ENCODE results near the gene SLC25A1. TPM values are rescaled to one million over a fixed set of nuclear protein-coding genes. Genes with fewer than 3 reads are reported as not detected.

The SLC25A1 gene
- total RNA-seq, 1 experiment from 2014 or later, result 162 TPM

- CTCF ChIA-PET, result no interaction called here
These were observed 4.1 kb upstream of the SLC25A1 start for GRCh38 chr22:19182472-19183157.

GRCh38 chr22:19181786-19182471, 3.4 kb upstream of the SLC25A1 start:
- in situ Hi-C loops (cut with HindIII; ENCODE audit: low pct_unique_long_range_greater_than_20kb, low sequenced_read_pairs) (no loop called here), intact Hi-C loops (cut with micrococcal nuclease; ENCODE audit: unreplicated experiment) (no loop called here)
- Histone ChIP-seq H3K4me1 (ENCODE audit: control insufficient read depth, insufficient read depth, low read length) (peaks cover 3% of the 10 kb centered on the region), H3K4me3 (ENCODE audit: low read depth in 2 of 2, low read length in 2 of 2) (no peak overlapping the region), H3K36me3 (ENCODE audit: control insufficient read depth, insufficient read depth, low read length) (no peaks in the 10 kb centered on the region; the same call in 1 of the 2 replicates), H3K9me3 (ENCODE audit: control insufficient read depth, insufficient read depth, low read depth, low read length) (no peaks in the 10 kb centered on the region), H3K27me3 (ENCODE audit: control insufficient read depth, insufficient read depth, low read length) (no peaks in the 10 kb centered on the region), H3K27ac (ENCODE audit: low read length) (no peak overlapping the region)
- ATAC-seq (no peak), DNase-seq (ENCODE audit: low read depth, low spot score) (no peak)
- ChIA-PET POLR2A (no interaction called here), CTCF (no interaction called here)
- BruUV-seq (replicated peaks), result no TSS peak
- TF ChIP-seq POLR2AphosphoS5 (IDR thresholded peaks at IDR 0.05; ENCODE audit: low read depth, low read length) (no peak), CTCF (IDR thresholded peaks at IDR 0.05) (no peak)

More at GRCh38 chr22:19182472-19183157, 4.1 kb upstream of the SLC25A1 start:
- in situ Hi-C loops (cut with HindIII; ENCODE audit: low pct_unique_long_range_greater_than_20kb, low sequenced_read_pairs), result no loop called here
- no peaks in the 10 kb centered on the region; the same call in 1 of the 2 replicates for H3K4me1 ChIP-seq (ENCODE audit: control insufficient read depth, insufficient read depth, low read length)
- DNase-seq (ENCODE audit: low read depth, low spot score) (no peak), ATAC-seq (no peak)
- TF ChIP-seq TCF7L2 (IDR thresholded peaks at IDR 0.05; ENCODE audit: low read depth, low read length), result no peak
- TF ChIP-seq POLR2AphosphoS5 (IDR thresholded peaks at IDR 0.05; ENCODE audit: low read depth, low read length), result no peak
- TF ChIP-seq REST (IDR thresholded peaks at IDR 0.05; ENCODE audit: insufficient read depth in 1 of 2, low read depth in 2 of 2, low read length in 1 of 2), result no peak
- no peak for TF ChIP-seq SIN3A (IDR thresholded peaks at IDR 0.05; ENCODE audit: borderline replicate concordance, insufficient read depth, low read depth, low read length)
- no peak for TF ChIP-seq CTCF (IDR thresholded peaks at IDR 0.05)
- no TSS peak for BruUV-seq (replicated peaks)
- H3K27ac ChIP-seq (ENCODE audit: low read length), result no peak overlapping the region
- H3K27me3 ChIP-seq (ENCODE audit: control insufficient read depth, insufficient read depth, low read length), result no peaks in the 10 kb centered on the region
- H3K36me3 ChIP-seq (ENCODE audit: control insufficient read depth, insufficient read depth, low read length), result no peaks in the 10 kb centered on the region; the same call in 1 of the 2 replicates
- intact Hi-C loops (cut with micrococcal nuclease; ENCODE audit: unreplicated experiment), result no loop called here
- no peak overlapping the region for H3K4me3 ChIP-seq (ENCODE audit: low read depth in 2 of 2, low read length in 2 of 2)
- H3K9me3 ChIP-seq (ENCODE audit: control insufficient read depth, insufficient read depth, low read depth, low read length), result no peaks in the 10 kb centered on the region
- POLR2A ChIA-PET, result no interaction called here

All from Panc1 (cell line).